Adrenal gland (tissue), 5 donors: ENCODE measurements around the gene MAPKBP1.

Experiments
- CTCF ChIP-seq, 6 experiments: fragments of 450-650 bp in 4 of 6; fragments of 200-600 bp in 2 of 6; sonication (generic) in 1 of 6; IDR thresholded peaks; 1 replicate in 5 of 6; 2 replicates in 1 of 6; pipeline versions ENCODE4 v1.5.1 to v1.8.0; 2016 to 2021; ENCODE audit warnings: antibody characterized with exemption in 6 of 6, mild to moderate bottlenecking in 2 of 6, moderate library complexity in 1 of 6
- POLR2A ChIP-seq, 2 donors: fragments of 450-650 bp; IDR thresholded peaks; one replicate each; pipeline ENCODE4 v1.6.1; 2017; ENCODE audit warnings: antibody characterized with exemption in 2 of 2, mild to moderate bottlenecking in 2 of 2, moderate library complexity in 1 of 2
- donor health status: DM: no; HTN: no; CAD: no.

- TF ChIP-seq CTCF (IDR thresholded peaks at IDR 0.05) (no peak), POLR2A (IDR thresholded peaks at IDR 0.05) (no peak)
These were observed 31.4 kb downstream of the MAPKBP1 start for GRCh38 chr15:41805711-41806110.
